BJ (cell line): ENCODE data around the gene SP3. TPM values are rescaled to one million over a fixed set of nuclear protein-coding genes. Genes with fewer than 3 reads are reported as not detected.

Source experiments
- CTCF ChIA-PET: fragments of 350-600 bp; formaldehyde crosslinking; extraction: SDS; loops from one replicate; lab custom pipeline; 2021; ENCODE audit warnings: antibody characterized with exemption, inconsistent platforms; lab: Yijun Ruan, JAX
- POLR2A ChIA-PET: fragments of 300-600 bp; sonication (Branson Sonifier 250); formaldehyde crosslinking; extraction: SDS; loops from one replicate; lab custom pipeline; 2021; ENCODE audit warnings: antibody characterized with exemption; lab: Charles Lee
- DNase-seq: peaks from one replicate; pipeline ENCODE4 v3.0.0-alpha.2; 2011; ENCODE audit warnings: low read depth
- H3K27me3 ChIP-seq: 2 replicates; pipeline ENCODE4 v1.6.0; 2011; ENCODE audit warnings: low read length; ENCODE audit not compliant: control insufficient read depth, insufficient read depth
- H3K36me3 ChIP-seq: 2 replicates; pipeline ENCODE4 v1.5.1; 2011; ENCODE audit warnings: low read length; ENCODE audit not compliant: control insufficient read depth, insufficient read depth
- H3K4me3 ChIP-seq: 2 replicates; pipeline ENCODE4 v1.5.1; 2011; ENCODE audit warnings: low read depth, mild to moderate bottlenecking, control low read depth, low read length
- CTCF ChIP-seq: IDR thresholded peaks from 2 replicates; pipeline ENCODE4 v1.5.1; 2011; ENCODE audit warnings: low read depth, mild to moderate bottlenecking, control low read depth, inconsistent platforms, low read length, moderate library complexity; ENCODE audit not compliant: insufficient read depth
- polyA plus RNA-seq: library from polyadenylated mRNA; depleted of rRNA; stranded (reverse); fragments of >200 nt; gene quantifications from 2 replicates; pipeline ENCODE4 v1.2.3, GENCODE V29; 2011

SP3 gene
- polyA plus RNA-seq, 1 experiment, result 33.2 TPM

GRCh38 chr2:173948198-173948597, 17.0 kb downstream of the SP3 start:
- no peak for DNase-seq
- ChIA-PET CTCF (no interaction called here), POLR2A (no interaction called here)
- no peak overlapping the region for H3K4me3 ChIP-seq
- H3K27me3 ChIP-seq, result no peaks in the 10 kb centered on the region
- TF ChIP-seq CTCF, result no peak
- H3K36me3 ChIP-seq, result no peaks in the 10 kb centered on the region

- no peaks in the 10 kb centered on the region for H3K27me3 ChIP-seq
- no peak for DNase-seq
- POLR2A ChIA-PET, result no interaction called here
- no peaks in the 10 kb centered on the region for H3K36me3 ChIP-seq
- CTCF ChIA-PET, result no interaction called here
- H3K4me3 ChIP-seq, result no peak overlapping the region
- no peak for TF ChIP-seq CTCF
These were observed 18.0 kb downstream of the SP3 start for GRCh38 chr2:173947131-173947530.

- Histone ChIP-seq H3K4me3 (no peak overlapping the region), H3K36me3 (peaks cover 1% of the 10 kb centered on the region; the same call in 1 of the 2 replicates), H3K27me3 (no peaks in the 10 kb centered on the region)
- DNase-seq, result no peak
- ChIA-PET CTCF (no interaction called here), POLR2A (no interaction called here)
- TF ChIP-seq CTCF, result no peak
These were observed 21.4 kb downstream of the SP3 start for GRCh38 chr2:173943738-173944137.

- Histone ChIP-seq H3K4me3 (no peak overlapping the region), H3K27me3 (no peaks in the 10 kb centered on the region), H3K36me3 (peaks cover 1% of the 10 kb centered on the region; the same call in 1 of the 2 replicates)
- DNase-seq, result no peak
- no peak for TF ChIP-seq CTCF
- POLR2A ChIA-PET, result no interaction called here
- CTCF ChIA-PET, result no interaction called here
These were observed 22.2 kb downstream of the SP3 start for GRCh38 chr2:173942861-173943523.

- DNase-seq, result no peak
- ChIA-PET CTCF (no interaction called here), POLR2A (no interaction called here)
- Histone ChIP-seq H3K36me3 (peaks cover 1% of the 10 kb centered on the region; the same call in 1 of the 2 replicates), H3K4me3 (no peak overlapping the region), H3K27me3 (no peaks in the 10 kb centered on the region)
- TF ChIP-seq CTCF, result no peak
These were observed 23.6 kb downstream of the SP3 start for GRCh38 chr2:173941567-173941966.
